ENCODE data around the gene ZFPM1. TPM values are rescaled to one million over a fixed set of nuclear protein-coding genes. Genes with fewer than 3 reads are reported as not detected.

The ZFPM1 gene
- total RNA-seq, 1 experiment from 2014 or later: 3.9 TPM

GRCh38 chr16:88447881-88448280, 5.2 kb upstream of the ZFPM1 start:
- BruUV-seq (replicated peaks): no TSS peak
- in situ Hi-C loops (cut with HindIII; ENCODE audit: low pct_unique_long_range_greater_than_20kb, low sequenced_read_pairs) (no loop called here), intact Hi-C loops (cut with micrococcal nuclease; ENCODE audit: unreplicated experiment) (no loop called here)
- ChIA-PET POLR2A (no interaction called here), CTCF (interaction anchor here (0.7 kb wide), 2 partner anchors 102 to 162 kb away, joined by 3 to 6 read pairs; no protein-coding TSS in a partner anchor)
- no peak overlapping the region for H3K4me3 ChIP-seq (ENCODE audit: low read depth in 2 of 2, low read length in 2 of 2)
- no peak overlapping the region for H3K27ac ChIP-seq (ENCODE audit: low read length)
- peaks cover 6% of the 10 kb centered on the region; the same call in 1 of the 2 replicates for H3K4me1 ChIP-seq (ENCODE audit: control insufficient read depth, insufficient read depth, low read length)
- DNase-seq (ENCODE audit: low read depth, low spot score): no peak
- no peaks in the 10 kb centered on the region for H3K27me3 ChIP-seq (ENCODE audit: control insufficient read depth, insufficient read depth, low read length)
- H3K9me3 ChIP-seq (ENCODE audit: control insufficient read depth, insufficient read depth, low read depth, low read length): no peaks in the 10 kb centered on the region
- H3K36me3 ChIP-seq (ENCODE audit: control insufficient read depth, insufficient read depth, low read length): no peaks in the 10 kb centered on the region
- ATAC-seq: no peak
- TF ChIP-seq POLR2AphosphoS5 (IDR thresholded peaks at IDR 0.05; ENCODE audit: low read depth, low read length) (no peak), TCF7L2 (IDR thresholded peaks at IDR 0.05; ENCODE audit: low read depth, low read length) (no peak), SIN3A (IDR thresholded peaks at IDR 0.05; ENCODE audit: borderline replicate concordance, insufficient read depth, low read depth, low read length) (no peak)
- TF ChIP-seq, protein P1, sequence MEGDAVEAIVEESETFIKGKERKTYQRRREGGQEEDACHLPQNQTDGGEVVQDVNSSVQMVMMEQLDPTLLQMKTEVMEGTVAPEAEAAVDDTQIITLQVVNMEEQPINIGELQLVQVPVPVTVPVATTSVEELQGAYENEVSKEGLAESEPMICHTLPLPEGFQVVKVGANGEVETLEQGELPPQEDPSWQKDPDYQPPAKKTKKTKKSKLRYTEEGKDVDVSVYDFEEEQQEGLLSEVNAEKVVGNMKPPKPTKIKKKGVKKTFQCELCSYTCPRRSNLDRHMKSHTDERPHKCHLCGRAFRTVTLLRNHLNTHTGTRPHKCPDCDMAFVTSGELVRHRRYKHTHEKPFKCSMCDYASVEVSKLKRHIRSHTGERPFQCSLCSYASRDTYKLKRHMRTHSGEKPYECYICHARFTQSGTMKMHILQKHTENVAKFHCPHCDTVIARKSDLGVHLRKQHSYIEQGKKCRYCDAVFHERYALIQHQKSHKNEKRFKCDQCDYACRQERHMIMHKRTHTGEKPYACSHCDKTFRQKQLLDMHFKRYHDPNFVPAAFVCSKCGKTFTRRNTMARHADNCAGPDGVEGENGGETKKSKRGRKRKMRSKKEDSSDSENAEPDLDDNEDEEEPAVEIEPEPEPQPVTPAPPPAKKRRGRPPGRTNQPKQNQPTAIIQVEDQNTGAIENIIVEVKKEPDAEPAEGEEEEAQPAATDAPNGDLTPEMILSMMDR (IDR thresholded peaks at IDR 0.05): no peak
- TF ChIP-seq, protein P2, sequence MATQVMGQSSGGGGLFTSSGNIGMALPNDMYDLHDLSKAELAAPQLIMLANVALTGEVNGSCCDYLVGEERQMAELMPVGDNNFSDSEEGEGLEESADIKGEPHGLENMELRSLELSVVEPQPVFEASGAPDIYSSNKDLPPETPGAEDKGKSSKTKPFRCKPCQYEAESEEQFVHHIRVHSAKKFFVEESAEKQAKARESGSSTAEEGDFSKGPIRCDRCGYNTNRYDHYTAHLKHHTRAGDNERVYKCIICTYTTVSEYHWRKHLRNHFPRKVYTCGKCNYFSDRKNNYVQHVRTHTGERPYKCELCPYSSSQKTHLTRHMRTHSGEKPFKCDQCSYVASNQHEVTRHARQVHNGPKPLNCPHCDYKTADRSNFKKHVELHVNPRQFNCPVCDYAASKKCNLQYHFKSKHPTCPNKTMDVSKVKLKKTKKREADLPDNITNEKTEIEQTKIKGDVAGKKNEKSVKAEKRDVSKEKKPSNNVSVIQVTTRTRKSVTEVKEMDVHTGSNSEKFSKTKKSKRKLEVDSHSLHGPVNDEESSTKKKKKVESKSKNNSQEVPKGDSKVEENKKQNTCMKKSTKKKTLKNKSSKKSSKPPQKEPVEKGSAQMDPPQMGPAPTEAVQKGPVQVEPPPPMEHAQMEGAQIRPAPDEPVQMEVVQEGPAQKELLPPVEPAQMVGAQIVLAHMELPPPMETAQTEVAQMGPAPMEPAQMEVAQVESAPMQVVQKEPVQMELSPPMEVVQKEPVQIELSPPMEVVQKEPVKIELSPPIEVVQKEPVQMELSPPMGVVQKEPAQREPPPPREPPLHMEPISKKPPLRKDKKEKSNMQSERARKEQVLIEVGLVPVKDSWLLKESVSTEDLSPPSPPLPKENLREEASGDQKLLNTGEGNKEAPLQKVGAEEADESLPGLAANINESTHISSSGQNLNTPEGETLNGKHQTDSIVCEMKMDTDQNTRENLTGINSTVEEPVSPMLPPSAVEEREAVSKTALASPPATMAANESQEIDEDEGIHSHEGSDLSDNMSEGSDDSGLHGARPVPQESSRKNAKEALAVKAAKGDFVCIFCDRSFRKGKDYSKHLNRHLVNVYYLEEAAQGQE (IDR thresholded peaks at IDR 0.05; ENCODE audit: insufficient read depth in 1 of 2, low read depth in 2 of 2, low read length in 1 of 2): no peak

GRCh38 chr16:88448461-88449266, 4.4 kb upstream of the ZFPM1 start:
- intact Hi-C loops (cut with micrococcal nuclease; ENCODE audit: unreplicated experiment): no loop called here
- TF ChIP-seq, protein P2 (IDR thresholded peaks at IDR 0.05; ENCODE audit: insufficient read depth in 1 of 2, low read depth in 2 of 2, low read length in 1 of 2): no peak
- TF ChIP-seq, protein P1 (IDR thresholded peaks at IDR 0.05): no peak
- TF ChIP-seq TCF7L2 (IDR thresholded peaks at IDR 0.05; ENCODE audit: low read depth, low read length) (no peak), SIN3A (IDR thresholded peaks at IDR 0.05; ENCODE audit: borderline replicate concordance, insufficient read depth, low read depth, low read length) (no peak), POLR2AphosphoS5 (IDR thresholded peaks at IDR 0.05; ENCODE audit: low read depth, low read length) (no peak)
- POLR2A ChIA-PET: no interaction called here

More at GRCh38 chr16:88448461-88449266, 4.4 kb upstream of the ZFPM1 start:
- BruUV-seq (replicated peaks): no TSS peak
- CTCF ChIA-PET: no interaction called here
- in situ Hi-C loops (cut with HindIII; ENCODE audit: low pct_unique_long_range_greater_than_20kb, low sequenced_read_pairs): no loop called here
- no peak overlapping the region for H3K27ac ChIP-seq (ENCODE audit: low read length)
- no peak overlapping the region for H3K4me3 ChIP-seq (ENCODE audit: low read depth in 2 of 2, low read length in 2 of 2)
- ATAC-seq (no peak), DNase-seq (ENCODE audit: low read depth, low spot score) (no peak)
- peaks cover 6% of the 10 kb centered on the region; the same call in 1 of the 2 replicates for H3K4me1 ChIP-seq (ENCODE audit: control insufficient read depth, insufficient read depth, low read length)
- H3K27me3 ChIP-seq (ENCODE audit: control insufficient read depth, insufficient read depth, low read length): no peaks in the 10 kb centered on the region
- H3K9me3 ChIP-seq (ENCODE audit: control insufficient read depth, insufficient read depth, low read depth, low read length): no peaks in the 10 kb centered on the region
- no peaks in the 10 kb centered on the region; the same call in 1 of the 2 replicates for H3K36me3 ChIP-seq (ENCODE audit: control insufficient read depth, insufficient read depth, low read length)

All from Panc1 (cell line).